ENCODE measurements around the gene TTC34. TPM values are rescaled to one million over a fixed set of nuclear protein-coding genes. Genes with fewer than 3 reads are reported as not detected.

TTC34 gene
- total RNA-seq, 1 experiment from 2014 or later: 0.61 TPM

- CTCF ChIA-PET: no interaction called here
- POLR2A ChIA-PET: no interaction called here
- no peaks in the 10 kb centered on the region for H3K4me1 Mint-ChIP-seq
- H3K4me3 Mint-ChIP-seq: no peak overlapping the region
- peaks cover 3% of the 10 kb centered on the region for H3K27me3 Mint-ChIP-seq (ENCODE audit: low read depth)
- peaks cover 19% of the 10 kb centered on the region for H3K36me3 Mint-ChIP-seq
- TF ChIP-seq PRDM15 (CRISPR knock-in tag; IDR thresholded peaks at IDR 0.05) (no peak), FOXJ3 (CRISPR knock-in tag; IDR thresholded peaks at IDR 0.05; ENCODE audit: borderline replicate concordance) (no peak), ATF2 (CRISPR knock-in tag; IDR thresholded peaks at IDR 0.05; ENCODE audit: borderline replicate concordance, low read depth) (no peak), AFF4 (CRISPR knock-in tag; IDR thresholded peaks at IDR 0.05; ENCODE audit: borderline replicate concordance) (no peak), ZNF396 (CRISPR knock-in tag; IDR thresholded peaks at IDR 0.05; ENCODE audit: borderline replicate concordance) (no peak), TEAD1 (CRISPR knock-in tag; IDR thresholded peaks at IDR 0.05) (no peak), ZNF671 (CRISPR knock-in tag; IDR thresholded peaks at IDR 0.05) (no peak), SOX15 (CRISPR knock-in tag; IDR thresholded peaks at IDR 0.05) (no peak), SMAD4 (CRISPR knock-in tag; IDR thresholded peaks at IDR 0.05) (no peak), ERG (CRISPR knock-in tag; IDR thresholded peaks at IDR 0.05) (no peak), ESRRA (CRISPR knock-in tag; IDR thresholded peaks at IDR 0.05; ENCODE audit: borderline replicate concordance) (no peak), KAT7 (CRISPR knock-in tag; IDR thresholded peaks at IDR 0.05; ENCODE audit: borderline replicate concordance) (no peak), ATF3 (CRISPR knock-in tag; conservative IDR thresholded peaks at IDR 0.05) (no peak), ATF1 (CRISPR knock-in tag; IDR thresholded peaks at IDR 0.05) (no peak)
- DNase-seq (ENCODE audit: low spot score) (no peak), ATAC-seq (no peak)
- H3K27ac Mint-ChIP-seq: no peak overlapping the region
- H3K9me3 Mint-ChIP-seq: peaks cover 8% of the 10 kb centered on the region
Observed at GRCh38 chr1:2808386-2808705, 6.9 kb upstream of the TTC34 start.

GRCh38 chr1:2807678-2808385, 6.3 kb upstream of the TTC34 start:
- no peaks in the 10 kb centered on the region for H3K4me1 Mint-ChIP-seq
- H3K36me3 Mint-ChIP-seq: peaks cover 17% of the 10 kb centered on the region
- peaks cover 8% of the 10 kb centered on the region for H3K9me3 Mint-ChIP-seq
- DNase-seq (ENCODE audit: low spot score) (no peak), ATAC-seq (no peak)
- peaks cover 3% of the 10 kb centered on the region for H3K27me3 Mint-ChIP-seq (ENCODE audit: low read depth)
- ChIA-PET POLR2A (no interaction called here), CTCF (no interaction called here)
- no peak overlapping the region for H3K4me3 Mint-ChIP-seq
- no peak overlapping the region for H3K27ac Mint-ChIP-seq
- no peak for TF ChIP-seq ZNF423 (CRISPR knock-in tag; IDR thresholded peaks at IDR 0.05)
- no peak for TF ChIP-seq FOXP4 (CRISPR knock-in tag; IDR thresholded peaks at IDR 0.05)
- TF ChIP-seq ZNF317 (CRISPR knock-in tag; IDR thresholded peaks at IDR 0.05; ENCODE audit: borderline replicate concordance, low read depth): no peak
- no peak for TF ChIP-seq OVOL2 (CRISPR knock-in tag; IDR thresholded peaks at IDR 0.05; ENCODE audit: borderline replicate concordance)
- TF ChIP-seq HMGA2 (CRISPR knock-in tag; IDR thresholded peaks at IDR 0.05): no peak
- no peak for TF ChIP-seq ZMAT4 (CRISPR knock-in tag; IDR thresholded peaks at IDR 0.05)
